Upper lobe of left lung (tissue), 4 donors: ENCODE results near the gene HAO1.

Experiments
- POLR2A ChIP-seq, 4 donors: fragments of 450-650 bp; IDR thresholded peaks; one replicate each; pipeline ENCODE4 v1.5.1; 2016 to 2017; ENCODE audit warnings: antibody characterized with exemption in 4 of 4, mild to moderate bottlenecking in 2 of 4
- POLR2AphosphoS5 ChIP-seq, 2 donors: sonication (generic); formaldehyde crosslinking; IDR thresholded peaks; one replicate each; pipeline ENCODE4 v1.5.1; 2017; ENCODE audit warnings: antibody characterized with exemption in 2 of 2
- TF ChIP-seq, protein P1 (sequence below), 6 experiments: fragments of 450-650 bp in 4 of 6; fragments of 200-600 bp in 2 of 6; sonication (generic) in 2 of 6; IDR thresholded peaks; one replicate each; pipeline ENCODE4 v1.5.1; 2016 to 2019; ENCODE audit warnings: antibody characterized with exemption in 6 of 6

DNA sequence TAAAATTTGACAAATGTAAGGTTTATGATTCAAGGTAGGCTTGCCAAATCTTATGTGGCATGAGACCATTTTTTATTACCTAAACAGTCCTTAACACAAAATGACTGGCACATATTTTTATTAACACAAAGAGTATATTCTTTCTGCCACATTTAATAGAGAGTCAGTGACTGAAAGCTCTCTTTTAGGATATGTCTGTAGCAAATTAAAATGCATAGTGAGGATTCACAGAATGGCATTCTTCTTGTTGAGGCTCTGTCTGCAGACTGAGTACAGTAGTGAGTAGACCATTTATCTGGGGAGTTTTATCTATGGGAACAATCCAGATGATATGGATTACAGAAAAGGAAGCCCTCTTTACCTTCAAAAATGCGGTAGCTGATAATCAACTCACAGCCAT is 56.5 kb downstream of the HAO1 start:
- no peak for TF ChIP-seq POLR2A (IDR thresholded peaks at IDR 0.05)
- TF ChIP-seq, protein P1, sequence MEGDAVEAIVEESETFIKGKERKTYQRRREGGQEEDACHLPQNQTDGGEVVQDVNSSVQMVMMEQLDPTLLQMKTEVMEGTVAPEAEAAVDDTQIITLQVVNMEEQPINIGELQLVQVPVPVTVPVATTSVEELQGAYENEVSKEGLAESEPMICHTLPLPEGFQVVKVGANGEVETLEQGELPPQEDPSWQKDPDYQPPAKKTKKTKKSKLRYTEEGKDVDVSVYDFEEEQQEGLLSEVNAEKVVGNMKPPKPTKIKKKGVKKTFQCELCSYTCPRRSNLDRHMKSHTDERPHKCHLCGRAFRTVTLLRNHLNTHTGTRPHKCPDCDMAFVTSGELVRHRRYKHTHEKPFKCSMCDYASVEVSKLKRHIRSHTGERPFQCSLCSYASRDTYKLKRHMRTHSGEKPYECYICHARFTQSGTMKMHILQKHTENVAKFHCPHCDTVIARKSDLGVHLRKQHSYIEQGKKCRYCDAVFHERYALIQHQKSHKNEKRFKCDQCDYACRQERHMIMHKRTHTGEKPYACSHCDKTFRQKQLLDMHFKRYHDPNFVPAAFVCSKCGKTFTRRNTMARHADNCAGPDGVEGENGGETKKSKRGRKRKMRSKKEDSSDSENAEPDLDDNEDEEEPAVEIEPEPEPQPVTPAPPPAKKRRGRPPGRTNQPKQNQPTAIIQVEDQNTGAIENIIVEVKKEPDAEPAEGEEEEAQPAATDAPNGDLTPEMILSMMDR (IDR thresholded peaks at IDR 0.05): no peak
- no peak for TF ChIP-seq POLR2AphosphoS5 (IDR thresholded peaks at IDR 0.05)
